IPS-18c (cell line): ENCODE measurements around the gene RNU6-9.
"Not testable (repeated sequence)": the region's sequence is repeated elsewhere in the genome, so short reads cannot be mapped to it uniquely, and the experiment has no call there.

Experiments
- H3K4me3 ChIP-seq: 2 replicates; pipeline ENCODE4 v1.7.0; 2013; ENCODE audit warnings: low read depth, mild to moderate bottlenecking, low read length, moderate library complexity; ENCODE audit not compliant: insufficient read depth
- H3K9me3 ChIP-seq: one replicate; pipeline ENCODE4 v1.6.1; 2013; ENCODE audit warnings: mild to moderate bottlenecking, low read length, moderate library complexity; ENCODE audit not compliant: control insufficient read depth, insufficient read depth

RNU6-9 gene

GRCh38 chr19:892894-893689, at the start of gene RNU6-9, which contains the start of gene MED16:
Gene RNU6-9, plus strand, starts transcription at chr19:893484.
Gene MED16, minus strand, starts transcription at chr19:893187. Its CDS starts 2,056 bp downstream, at chr19:891131.
- Histone ChIP-seq H3K9me3 (no peaks in the 10 kb centered on the region), H3K4me3 (peak within 1 kb of the TSS; percentile 83)

DNA sequence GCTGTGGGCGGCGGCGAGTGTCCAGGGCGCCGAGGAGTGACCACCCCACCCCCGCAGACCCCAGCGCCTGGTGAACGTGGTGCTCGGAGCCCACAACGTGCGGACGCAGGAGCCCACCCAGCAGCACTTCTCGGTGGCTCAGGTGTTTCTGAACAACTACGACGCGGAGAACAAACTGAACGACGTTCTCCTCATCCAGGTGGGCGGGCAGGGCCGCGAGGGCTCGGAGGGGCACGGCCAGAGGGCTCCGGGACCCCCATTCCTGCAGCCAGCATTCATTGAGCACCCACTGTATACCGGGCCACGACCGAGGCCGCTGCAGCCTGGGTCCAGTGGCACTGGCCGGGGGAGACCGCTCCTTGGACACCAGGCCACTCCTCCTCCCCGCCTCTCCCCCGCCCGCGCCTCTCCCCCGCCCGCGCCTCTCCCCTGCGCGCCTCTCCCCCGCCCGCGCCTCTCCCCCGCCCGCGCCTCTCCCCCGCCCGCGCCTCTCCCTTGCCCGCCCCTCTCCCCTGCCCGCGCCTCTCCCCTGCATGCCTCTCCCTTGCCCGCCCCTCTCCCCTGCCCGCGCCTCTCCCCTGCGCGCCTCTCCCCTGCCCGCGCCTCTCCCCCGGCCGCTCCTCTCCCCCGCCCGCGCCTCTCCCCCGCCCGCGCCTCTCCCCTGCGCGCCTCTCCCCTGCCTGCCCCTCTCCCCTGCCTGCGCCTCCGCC, 49.3 kb upstream of the RNU6-9 start:
- Histone ChIP-seq H3K4me3 (peak overlapping the region; percentile 43; the same call in 1 of the 2 replicates), H3K9me3 (no peaks in the 10 kb centered on the region)

DNA sequence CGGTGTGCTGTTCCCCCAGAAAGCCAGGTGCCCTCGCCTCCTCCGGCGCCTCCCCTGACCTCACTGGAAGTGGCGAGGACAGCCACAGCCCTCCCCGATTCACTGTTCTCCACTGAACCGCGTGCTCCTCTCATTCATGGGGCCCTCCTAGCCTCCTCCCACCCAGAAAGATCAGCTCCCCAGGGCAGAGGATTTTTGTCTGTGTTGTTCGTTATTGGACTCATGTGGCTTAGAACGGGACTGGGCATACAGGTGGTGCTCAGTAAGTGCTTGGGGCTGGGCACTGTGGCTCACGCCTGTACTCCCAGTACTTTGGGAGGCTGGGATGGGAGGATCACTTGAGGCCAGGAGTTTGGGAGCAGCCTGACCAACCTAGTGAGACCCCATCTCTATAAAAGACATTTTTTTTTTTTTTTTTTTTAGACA, 48.7 kb upstream of the RNU6-9 start:
- no peak overlapping the region for H3K4me3 ChIP-seq

GRCh38 chr19:845707-846521, 47.4 kb upstream of the RNU6-9 start:
- Histone ChIP-seq H3K9me3 (no peaks in the 10 kb centered on the region), H3K4me3 (no peak overlapping the region)

More for the DNA sequence above, 48.7 kb upstream of the RNU6-9 start:
- H3K9me3 ChIP-seq = no peaks in the 10 kb centered on the region

DNA sequence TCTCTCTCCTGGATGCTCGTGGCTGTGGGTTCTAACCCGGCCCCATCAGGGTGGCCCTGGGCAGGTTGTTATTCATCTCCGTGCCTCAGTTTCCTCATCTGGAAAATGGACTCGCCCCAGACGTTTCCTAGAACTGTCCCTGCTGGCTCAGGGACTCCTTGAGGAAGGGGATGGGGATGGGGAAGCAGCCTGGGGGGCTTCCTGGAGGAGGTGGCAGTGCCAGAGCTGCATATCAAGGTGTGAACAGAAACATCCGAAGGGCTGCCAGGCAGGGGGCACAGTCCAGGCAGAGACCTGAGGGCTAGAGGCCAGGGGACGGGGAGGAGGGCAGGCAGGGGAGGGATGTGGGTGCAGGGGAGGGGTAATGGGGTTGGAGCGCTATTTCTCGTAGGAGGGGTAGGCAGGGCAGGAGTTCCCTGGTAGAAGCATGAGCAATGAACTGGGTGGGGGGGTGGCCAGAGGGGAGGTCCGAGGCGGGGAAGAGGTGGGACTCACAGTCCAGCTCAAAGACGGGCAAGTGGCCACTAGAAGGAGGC, 44.8 kb upstream of the RNU6-9 start:
- Histone ChIP-seq H3K4me3 (no peak overlapping the region), H3K9me3 (no peaks in the 10 kb centered on the region)

GRCh38 chr19:849195-849594, 44.1 kb upstream of the RNU6-9 start:
- H3K9me3 ChIP-seq, H3K4me3 ChIP-seq: not testable (repeated sequence)

DNA sequence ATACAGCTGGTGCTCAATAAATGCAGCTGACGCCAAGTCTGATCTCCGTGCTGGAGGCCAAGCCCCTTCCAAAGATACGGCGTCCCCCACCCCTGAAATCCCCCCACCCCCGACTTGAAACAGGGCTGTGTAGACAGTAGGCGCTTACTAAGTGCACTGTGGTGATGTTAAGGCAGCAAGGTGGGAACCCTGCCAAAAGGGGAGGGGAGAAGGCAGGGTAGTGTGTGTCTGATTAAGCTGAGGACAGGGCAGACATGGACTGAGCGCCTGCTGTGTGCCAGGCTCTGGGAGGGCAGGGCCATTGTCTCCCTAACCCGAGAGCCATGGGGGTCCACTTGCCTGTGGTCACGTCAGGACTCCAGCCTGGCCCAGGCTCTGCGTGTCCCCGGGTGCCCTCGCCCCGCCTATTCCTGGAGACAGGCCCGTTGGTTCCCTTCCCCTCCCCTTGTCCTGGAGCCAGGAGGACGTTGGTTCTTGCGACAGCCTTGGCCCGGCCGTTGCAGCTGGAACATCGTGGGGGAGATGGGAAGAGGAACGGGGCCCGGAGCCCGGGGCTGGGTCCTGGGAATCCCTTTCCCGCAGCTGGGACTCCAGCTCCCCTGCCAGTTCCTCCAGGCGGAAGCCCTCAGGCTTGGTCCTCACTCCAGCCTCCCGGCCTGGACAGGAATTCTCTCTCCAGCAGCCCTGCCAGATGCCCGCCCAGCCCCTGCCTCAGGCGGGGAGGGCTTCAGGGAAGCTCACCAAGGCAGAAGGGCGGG, 42.9 kb upstream of the RNU6-9 start:
- no peak overlapping the region for H3K4me3 ChIP-seq
- H3K9me3 ChIP-seq = no peaks in the 10 kb centered on the region

GRCh38 chr19:850979-851335, 42.3 kb upstream of the RNU6-9 start:
- Histone ChIP-seq H3K4me3 (no peak overlapping the region), H3K9me3 (no peaks in the 10 kb centered on the region)

GRCh38 chr19:852136-853013, 40.9 kb upstream of the RNU6-9 start, which contains the start of gene ELANE:
Gene ELANE, plus strand, starts transcription at chr19:852303. Its CDS starts 26 bp downstream, at chr19:852329.
- Histone ChIP-seq H3K4me3 (no peak within 1 kb of the TSS), H3K9me3 (no peaks in the 10 kb centered on the region)

DNA sequence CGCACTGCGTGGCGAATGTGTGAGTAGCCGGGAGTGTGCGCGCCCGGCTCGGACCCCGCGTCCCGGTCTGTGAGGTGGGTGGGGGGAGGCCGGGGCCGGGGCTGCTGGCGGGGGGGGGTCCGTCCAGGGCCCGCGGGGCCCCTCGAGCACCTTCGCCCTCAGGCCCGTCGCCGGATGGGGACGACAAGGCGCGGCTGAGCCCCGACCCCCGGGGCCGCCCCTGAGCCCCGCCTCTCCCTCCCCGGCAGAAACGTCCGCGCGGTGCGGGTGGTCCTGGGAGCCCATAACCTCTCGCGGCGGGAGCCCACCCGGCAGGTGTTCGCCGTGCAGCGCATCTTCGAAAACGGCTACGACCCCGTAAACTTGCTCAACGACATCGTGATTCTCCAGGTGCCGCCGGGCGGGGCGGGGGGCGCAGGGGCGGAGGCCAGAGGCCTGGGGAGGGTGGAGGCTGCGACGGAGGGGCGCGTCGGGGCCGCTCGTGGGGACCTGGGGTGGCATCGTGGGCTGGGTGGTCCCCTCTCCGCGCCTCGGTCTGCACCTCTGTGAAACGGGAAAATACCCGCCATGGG, 40.2 kb upstream of the RNU6-9 start:
- Histone ChIP-seq H3K4me3 (no peak overlapping the region), H3K9me3 (no peaks in the 10 kb centered on the region)

DNA sequence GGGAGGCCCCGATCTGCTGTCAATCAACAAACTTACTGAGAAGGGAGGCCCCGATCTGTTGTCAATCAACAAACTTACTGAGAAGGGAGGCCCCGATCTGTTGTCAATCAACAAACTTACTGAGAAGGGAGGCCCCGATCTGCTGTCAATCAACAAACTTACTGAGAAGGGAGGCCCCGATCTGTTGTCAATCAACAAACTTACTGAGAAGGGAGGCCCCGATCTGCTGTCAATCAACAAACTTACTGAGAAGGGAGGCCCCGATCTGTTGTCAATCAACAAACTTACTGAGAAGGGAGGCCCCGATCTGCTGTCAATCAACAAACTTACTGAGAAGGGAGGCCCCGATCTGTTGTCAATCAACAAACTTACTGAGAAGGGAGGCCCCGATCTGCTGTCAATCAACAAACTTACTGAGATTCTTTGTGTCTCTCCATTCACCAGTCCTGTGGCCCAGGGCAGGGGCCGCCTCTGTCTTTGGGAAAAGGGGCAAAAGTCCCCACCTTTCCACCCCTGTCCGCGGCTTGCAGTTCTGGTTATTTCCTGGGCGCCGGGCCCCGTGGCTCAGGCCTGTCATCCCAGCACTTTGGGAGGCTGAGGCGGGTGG, 39.6 kb upstream of the RNU6-9 start:
- not testable (repeated sequence) for H3K9me3 ChIP-seq, H3K4me3 ChIP-seq

DNA sequence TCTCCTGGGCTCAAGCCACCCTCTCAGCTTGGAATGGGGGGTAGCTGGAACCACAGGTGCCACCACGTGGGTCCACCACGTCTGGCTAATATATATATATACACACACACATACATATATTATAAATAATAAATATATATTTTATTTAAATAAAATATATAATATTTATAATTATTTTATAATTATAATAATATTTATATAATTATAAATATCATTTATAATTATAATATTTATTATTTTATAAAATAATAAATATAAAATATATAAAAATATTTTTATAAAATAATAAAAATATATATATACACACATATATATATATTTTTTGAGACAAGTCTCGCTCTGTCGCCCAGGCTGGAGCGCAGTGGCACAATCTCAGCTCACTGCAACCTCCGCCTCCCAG, 38.7 kb upstream of the RNU6-9 start:
- Histone ChIP-seq H3K4me3 (no peak overlapping the region), H3K9me3 (no peaks in the 10 kb centered on the region)

GRCh38 chr19:855142-855541, 38.1 kb upstream of the RNU6-9 start:
- Histone ChIP-seq H3K9me3 (no peaks in the 10 kb centered on the region), H3K4me3 (no peak overlapping the region)

- H3K4me3 ChIP-seq = no peak overlapping the region
- no peaks in the 10 kb centered on the region for H3K9me3 ChIP-seq
Measured at GRCh38 chr19:855566-856120, 37.6 kb upstream of the RNU6-9 start.

DNA sequence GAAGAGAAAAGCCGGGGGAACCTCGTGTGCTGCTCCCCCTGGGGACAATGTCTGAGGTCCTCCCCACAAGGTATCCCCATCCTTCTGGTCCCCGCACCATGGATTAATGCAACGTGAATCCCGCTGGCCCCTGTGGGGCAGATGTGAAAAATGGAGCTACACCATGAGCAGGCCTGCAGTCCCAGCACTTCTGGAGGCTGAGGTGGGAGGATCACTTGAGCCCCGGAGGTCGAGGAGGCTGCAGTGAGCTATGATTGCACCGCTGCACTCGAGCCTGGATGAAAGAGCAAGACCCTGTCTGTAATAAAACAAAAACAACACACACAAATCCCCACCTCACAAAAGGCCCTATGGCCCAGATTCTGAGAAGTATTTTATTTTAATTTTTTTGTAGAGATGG, 35.0 kb upstream of the RNU6-9 start:
- Histone ChIP-seq H3K9me3 (no peaks in the 10 kb centered on the region), H3K4me3 (no peak overlapping the region)
